Endothelial cell (in vitro differentiated cells): Measurements from ENCODE around the gene KATNBL1. TPM values are rescaled to one million over a fixed set of nuclear protein-coding genes. Genes with fewer than 3 reads are reported as not detected.

Experiments used
- DNase-seq: peaks from one replicate; pipeline ENCODE4 v3.0.0; 2021; ENCODE audit warnings: low spot score
- H3K27ac Mint-ChIP-seq: one replicate; pipeline ENCODE4 v1.8.0; 2021; ENCODE audit warnings: mixed read lengths, inconsistent platforms; ENCODE audit not compliant: unreplicated experiment
- H3K27me3 Mint-ChIP-seq: one replicate; pipeline ENCODE4 v1.8.0; 2021; ENCODE audit warnings: mild to moderate bottlenecking, moderate library complexity, mixed read lengths, inconsistent platforms; ENCODE audit not compliant: unreplicated experiment
- H3K36me3 Mint-ChIP-seq: one replicate; pipeline ENCODE4 v1.8.0; 2021; ENCODE audit warnings: mild to moderate bottlenecking, low read depth, mixed read lengths, inconsistent platforms; ENCODE audit not compliant: unreplicated experiment
- H3K4me1 Mint-ChIP-seq: one replicate; pipeline ENCODE4 v1.8.0; 2021; ENCODE audit warnings: mild to moderate bottlenecking, mixed read lengths, inconsistent platforms; ENCODE audit not compliant: unreplicated experiment
- H3K4me3 Mint-ChIP-seq: one replicate; pipeline ENCODE4 v1.8.0; 2021; ENCODE audit warnings: mild to moderate bottlenecking, mixed read lengths, inconsistent platforms; ENCODE audit not compliant: unreplicated experiment
- H3K9me3 Mint-ChIP-seq: one replicate; pipeline ENCODE4 v1.8.0; 2021; ENCODE audit warnings: mixed read lengths, inconsistent platforms; ENCODE audit not compliant: unreplicated experiment
- CTCF ChIP-seq: fragments of 200-600 bp; sonication (generic); IDR thresholded peaks from one replicate; pipeline ENCODE4 v1.5.0; 2021; ENCODE audit warnings: antibody characterized with exemption; ENCODE audit not compliant: unreplicated experiment
- long read RNA-seq: library from polyadenylated mRNA; unstranded; transcript quantifications from one replicate; pipeline ENCODE4 v2.0.0, GENCODE V29; 2020; ENCODE audit not compliant: unreplicated experiment
- total RNA-seq: library from RNA; stranded (reverse); fragmentation: NEBNext Ultra II Directional; extraction: Animal tissue kit (Norgen Biotek cat#: 25700); gene quantifications from one replicate; pipeline ENCODE4 v1.2.1, GENCODE V29; 2021; ENCODE audit not compliant: unreplicated experiment

Gene KATNBL1
- total RNA-seq, result 55.1 TPM
- long read RNA-seq, transcript KATNBL1-214 (5 exons, 924 nt), result minor isoform, 5 of 31 reads
- long read RNA-seq, transcript KATNBL1-201 (10 exons, 2,723 nt), result major isoform, 14 of 31 reads
- long read RNA-seq, partial matches to known transcripts, result 4 of 31 reads
- long read RNA-seq, other reads (novel, unspliced or antisense), result 8 of 31 reads

GRCh38 chr15:34209421-34210282 lies at the start of gene KATNBL1:
TSS of gene KATNBL1 (minus strand) at chr15:34210096. CDS start at chr15:34163676, 46,420 bp downstream.
- Mint-ChIP-seq H3K9me3 (no peaks in the 10 kb centered on the region), H3K27ac (peak within 1 kb of the TSS; percentile 97)

GRCh38 chr15:34259566-34259965 lies 49.7 kb upstream of the KATNBL1 start:
- Mint-ChIP-seq H3K36me3 (no peaks in the 10 kb centered on the region), H3K4me1 (no peaks in the 10 kb centered on the region), H3K27me3 (no peaks in the 10 kb centered on the region)

More at GRCh38 chr15:34209421-34210282, at the start of gene KATNBL1:
- DNase-seq, result peak; percentile 99
- peak; percentile 96 for TF ChIP-seq CTCF
- H3K27me3 Mint-ChIP-seq, result peaks cover 2% of the 10 kb centered on the region
- peaks cover 14% of the 10 kb centered on the region for H3K4me1 Mint-ChIP-seq
- H3K36me3 Mint-ChIP-seq, result no peaks in the 10 kb centered on the region
- H3K4me3 Mint-ChIP-seq, result peak within 1 kb of the TSS; percentile 94

GRCh38 chr15:34258151-34258550 lies 48.3 kb upstream of the KATNBL1 start:
- Mint-ChIP-seq H3K27ac (no peak overlapping the region), H3K9me3 (no peaks in the 10 kb centered on the region), H3K4me3 (no peak overlapping the region), H3K4me1 (no peaks in the 10 kb centered on the region), H3K36me3 (peaks cover 4% of the 10 kb centered on the region), H3K27me3 (no peaks in the 10 kb centered on the region)
- no peak for DNase-seq
- no peak for TF ChIP-seq CTCF

More at GRCh38 chr15:34259566-34259965, 49.7 kb upstream of the KATNBL1 start:
- DNase-seq, result no peak
- no peak overlapping the region for H3K27ac Mint-ChIP-seq
- TF ChIP-seq CTCF, result no peak
- no peak overlapping the region for H3K4me3 Mint-ChIP-seq
- H3K9me3 Mint-ChIP-seq, result no peaks in the 10 kb centered on the region

GRCh38 chr15:34252545-34252944 lies 42.6 kb upstream of the KATNBL1 start:
- Mint-ChIP-seq H3K36me3 (peaks cover 8% of the 10 kb centered on the region), H3K4me1 (no peaks in the 10 kb centered on the region), H3K27ac (no peak overlapping the region), H3K9me3 (no peaks in the 10 kb centered on the region), H3K4me3 (no peak overlapping the region), H3K27me3 (peaks cover under 1% of the 10 kb centered on the region)
- DNase-seq, result no peak
- no peak for TF ChIP-seq CTCF

GRCh38 chr15:34248190-34248589 lies 38.3 kb upstream of the KATNBL1 start:
- Mint-ChIP-seq H3K9me3 (no peaks in the 10 kb centered on the region), H3K27ac (no peak overlapping the region), H3K4me1 (no peaks in the 10 kb centered on the region)

More at GRCh38 chr15:34248190-34248589, 38.3 kb upstream of the KATNBL1 start:
- H3K4me3 Mint-ChIP-seq, result no peak overlapping the region
- no peak for DNase-seq
- peaks cover 3% of the 10 kb centered on the region for H3K36me3 Mint-ChIP-seq
- H3K27me3 Mint-ChIP-seq, result peaks cover 2% of the 10 kb centered on the region
- no peak for TF ChIP-seq CTCF
